Activated naive CD4-positive, alpha-beta T cell treated with anti-CD3 and anti-CD28 coated beads for 36 hours (primary cell): ENCODE measurements around the gene STARD5. TPM values are rescaled to one million over a fixed set of nuclear protein-coding genes. Genes with fewer than 3 reads are reported as not detected.
"Not testable (repeated sequence)": the region's sequence is repeated elsewhere in the genome, so short reads cannot be mapped to it uniquely, and the experiment has no call there.

ENCODE experiments used
- CTCF ChIA-PET: fragments of 350-600 bp; sonication (Branson Sonifier 250); formaldehyde crosslinking; loops from one replicate; lab custom pipeline; 2021; ENCODE audit warnings: antibody characterized with exemption; lab: Charles Lee
- DNase-seq: peaks from one replicate; pipeline ENCODE4 v3.0.0-alpha.2; 2020
- H3K27ac Mint-ChIP-seq: one replicate; pipeline ENCODE4 v1.8.0; 2021; ENCODE audit warnings: mild to moderate bottlenecking, mixed read lengths
- H3K27me3 Mint-ChIP-seq: one replicate; pipeline ENCODE4 v1.8.0; 2021; ENCODE audit warnings: low read depth, mixed read lengths
- H3K36me3 Mint-ChIP-seq: one replicate; pipeline ENCODE4 v1.8.0; 2021; ENCODE audit warnings: low read depth, mixed read lengths
- H3K4me1 Mint-ChIP-seq: one replicate; pipeline ENCODE4 v1.8.0; 2021; ENCODE audit warnings: low read depth, mixed read lengths
- H3K4me3 Mint-ChIP-seq: one replicate; pipeline ENCODE4 v1.8.0; 2021; ENCODE audit warnings: mild to moderate bottlenecking, moderate library complexity, mixed read lengths
- H3K9me3 Mint-ChIP-seq: one replicate; pipeline ENCODE4 v1.8.0; 2021; ENCODE audit warnings: mixed read lengths
- intact Hi-C: fragments of 100-400 bp; cut with micrococcal nuclease; formaldehyde crosslinking; loops from one replicate; pipeline ENCODE4 v1.15.1; 2023
- total RNA-seq, 2 experiments: library from RNA; stranded (reverse); gene quantifications; one replicate each; pipeline ENCODE4 v1.2.3, GENCODE V29; 2021

The STARD5 gene
- total RNA-seq, 2 experiments from 2014 or later = 10.1 to 11.7 TPM

DNA sequence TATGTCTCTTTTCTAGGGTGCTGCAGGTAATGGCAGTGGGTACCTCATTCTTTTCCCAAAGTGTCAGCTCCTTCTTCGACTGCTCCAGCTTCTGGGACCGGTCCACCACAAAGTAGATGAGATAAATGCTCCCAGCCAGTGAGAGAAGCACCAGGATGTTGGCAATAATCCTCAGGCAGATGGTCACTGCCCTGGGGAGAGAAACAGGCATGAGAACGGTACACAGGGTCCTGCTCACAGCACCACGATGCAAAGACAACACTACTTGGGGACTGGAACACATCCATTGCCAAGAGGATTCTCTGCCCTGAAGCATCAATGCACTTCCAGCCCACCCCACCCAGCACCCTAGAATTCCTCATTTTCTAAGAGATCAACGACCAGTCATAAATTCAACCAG lies 27.7 kb upstream of the STARD5 start:
- no peak for DNase-seq
- H3K36me3 Mint-ChIP-seq = no peaks in the 10 kb centered on the region
- CTCF ChIA-PET = interaction anchor here (1.5 kb wide), 1 partner anchor 85 kb away, joined by 5 read pairs; no protein-coding TSS in a partner anchor
- H3K9me3 Mint-ChIP-seq = no peaks in the 10 kb centered on the region
- intact Hi-C loops = no loop called here
- H3K4me1 Mint-ChIP-seq = peaks cover 6% of the 10 kb centered on the region
- no peaks in the 10 kb centered on the region for H3K27me3 Mint-ChIP-seq
- H3K27ac Mint-ChIP-seq = no peak overlapping the region
- no peak overlapping the region for H3K4me3 Mint-ChIP-seq

DNA sequence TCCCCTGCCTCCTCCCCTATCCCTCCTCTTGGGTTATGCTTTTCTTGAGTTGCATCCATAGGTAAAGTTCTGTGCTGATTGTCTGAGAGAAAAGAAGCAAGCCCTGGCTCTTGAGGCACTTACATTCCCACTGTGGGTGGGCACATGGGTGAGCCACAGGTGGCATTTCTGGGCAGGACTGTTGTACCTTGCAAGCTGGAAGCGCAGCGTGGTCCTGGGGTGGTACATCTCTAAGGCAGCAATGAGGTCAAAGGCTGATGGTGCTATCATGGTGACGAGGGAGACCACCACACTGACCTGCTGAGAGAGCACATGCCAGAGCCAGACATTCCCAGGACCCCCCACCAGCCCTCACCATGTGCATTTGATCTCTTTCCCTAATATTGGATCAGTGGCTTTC lies 25.3 kb upstream of the STARD5 start:
- Mint-ChIP-seq H3K27ac (no peak overlapping the region), H3K4me1 (peaks cover 10% of the 10 kb centered on the region), H3K27me3 (no peaks in the 10 kb centered on the region), H3K36me3 (no peaks in the 10 kb centered on the region), H3K9me3 (no peaks in the 10 kb centered on the region), H3K4me3 (no peak overlapping the region)
- CTCF ChIA-PET = no interaction called here
- intact Hi-C loops = no loop called here
- DNase-seq = no peak

DNA sequence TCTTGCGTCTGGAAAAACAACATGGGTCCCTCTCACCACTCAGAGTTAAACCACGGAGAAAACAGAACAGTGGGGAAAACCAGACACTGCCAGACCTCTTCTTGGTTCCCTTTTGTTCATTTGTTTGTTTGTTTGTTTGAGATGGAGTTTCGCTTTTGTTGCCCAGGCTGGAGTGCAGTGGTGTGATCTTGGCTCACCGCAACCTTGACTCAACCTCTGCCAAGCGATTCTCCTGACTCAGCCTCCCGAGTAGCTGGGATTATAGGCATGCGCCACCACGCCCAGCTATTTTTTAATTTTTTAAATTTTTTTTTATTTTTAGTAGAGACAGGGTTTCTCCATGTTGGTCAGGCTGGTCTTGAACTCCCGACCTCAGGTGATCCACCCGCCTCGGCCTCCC lies 24.8 kb upstream of the STARD5 start:
- CTCF ChIA-PET, H3K4me1 Mint-ChIP-seq, H3K36me3 Mint-ChIP-seq, H3K27ac Mint-ChIP-seq, H3K9me3 Mint-ChIP-seq, H3K27me3 Mint-ChIP-seq, DNase-seq, intact Hi-C loops, H3K4me3 Mint-ChIP-seq: not testable (repeated sequence)

DNA sequence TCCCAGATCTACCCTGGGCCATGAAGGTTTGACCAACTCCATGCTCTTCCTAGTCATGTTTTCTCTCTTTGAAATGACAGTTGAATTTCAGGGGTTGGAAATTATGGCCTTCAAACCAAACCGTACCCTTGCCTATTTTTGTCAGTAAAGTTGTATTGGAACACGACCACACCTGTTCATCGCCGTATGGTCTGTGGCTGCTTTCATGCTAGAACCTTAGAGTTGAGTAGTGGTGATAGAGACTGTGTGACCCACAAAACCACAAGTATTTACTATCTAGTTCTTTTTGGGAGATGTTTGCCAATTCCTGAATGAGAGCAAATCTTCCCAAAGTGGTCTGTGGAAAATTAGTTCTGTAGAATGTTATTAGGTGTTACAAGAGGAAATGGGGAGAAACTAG lies 24.0 kb upstream of the STARD5 start:
- H3K27ac Mint-ChIP-seq = peak overlapping the region; percentile 11
- no peaks in the 10 kb centered on the region for H3K27me3 Mint-ChIP-seq
- no peaks in the 10 kb centered on the region for H3K9me3 Mint-ChIP-seq
- H3K4me3 Mint-ChIP-seq = no peak overlapping the region
- peaks cover 10% of the 10 kb centered on the region for H3K4me1 Mint-ChIP-seq
- DNase-seq = no peak
- intact Hi-C loops = no loop called here
- CTCF ChIA-PET = no interaction called here
- no peaks in the 10 kb centered on the region for H3K36me3 Mint-ChIP-seq

DNA sequence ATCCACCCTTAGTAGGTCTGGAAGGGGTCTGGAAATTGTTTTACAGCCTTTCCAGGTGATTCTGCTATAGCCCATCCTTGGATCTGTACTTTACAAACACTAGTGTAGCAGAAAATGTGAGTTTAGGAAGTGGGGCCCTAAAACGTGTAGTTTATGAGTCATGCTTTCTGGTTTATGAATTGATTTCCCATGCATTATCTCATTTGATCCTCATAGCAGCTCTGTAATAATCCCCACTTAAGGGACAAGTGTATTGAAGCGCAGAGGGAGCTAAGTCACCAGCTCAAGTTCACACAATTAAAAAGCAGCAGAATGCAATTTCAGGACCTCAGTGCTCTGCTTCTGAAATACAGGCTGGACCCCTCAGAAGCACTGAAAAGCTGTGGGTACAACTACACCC lies 22.7 kb upstream of the STARD5 start:
- Mint-ChIP-seq H3K27me3 (no peaks in the 10 kb centered on the region), H3K36me3 (no peaks in the 10 kb centered on the region), H3K4me3 (no peak overlapping the region), H3K27ac (no peak overlapping the region), H3K9me3 (no peaks in the 10 kb centered on the region), H3K4me1 (peaks cover 10% of the 10 kb centered on the region)
- DNase-seq = no peak
- CTCF ChIA-PET = no interaction called here
- intact Hi-C loops = no loop called here

DNA sequence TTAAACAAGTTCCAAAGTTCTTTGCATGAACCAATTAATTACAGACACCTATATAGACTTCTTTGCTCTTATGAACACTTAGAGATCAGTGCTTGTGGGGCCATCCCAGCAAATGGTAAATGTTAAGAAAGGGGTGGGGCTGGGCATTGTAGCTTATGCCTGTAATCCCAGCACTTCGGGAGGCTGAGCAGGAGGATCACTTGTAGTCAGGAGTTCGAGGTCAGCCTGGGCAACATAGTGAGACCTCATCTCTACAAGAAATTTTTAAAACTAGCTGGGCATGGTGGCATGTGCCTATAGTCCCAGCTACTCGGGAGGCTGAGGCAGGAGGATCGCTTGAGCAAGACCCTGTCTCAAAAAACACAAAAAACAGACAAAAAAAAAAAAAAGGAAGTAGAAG lies 19.4 kb upstream of the STARD5 start:
- H3K4me1 Mint-ChIP-seq = peaks cover 10% of the 10 kb centered on the region
- H3K4me3 Mint-ChIP-seq = no peak overlapping the region
- H3K27me3 Mint-ChIP-seq = no peaks in the 10 kb centered on the region
- no peak for DNase-seq
- no peak overlapping the region for H3K27ac Mint-ChIP-seq
- peaks cover 2% of the 10 kb centered on the region for H3K36me3 Mint-ChIP-seq
- intact Hi-C loops = no loop called here
- H3K9me3 Mint-ChIP-seq = no peaks in the 10 kb centered on the region
- CTCF ChIA-PET = interaction anchor here (1.6 kb wide), 1 partner anchor 8 kb away, joined by 5 read pairs; no protein-coding TSS in a partner anchor

DNA sequence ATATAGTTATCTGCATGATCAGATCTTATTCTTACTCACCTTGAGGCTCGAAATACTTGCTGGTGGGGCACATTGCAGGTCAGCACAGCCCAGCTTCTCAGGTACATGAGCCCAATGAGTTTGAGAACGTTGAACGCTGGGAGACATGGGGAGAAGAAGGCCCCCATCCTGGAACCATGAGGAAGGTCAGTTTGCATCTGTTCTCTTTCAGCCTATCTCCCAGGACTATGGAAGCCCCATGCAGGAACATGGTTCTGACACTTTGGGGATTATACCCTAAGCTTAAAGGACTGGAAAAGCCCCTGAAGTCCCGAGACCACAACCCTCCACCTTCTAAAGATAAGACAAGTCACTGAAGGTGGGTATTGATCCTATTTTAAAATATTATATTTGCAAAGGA lies 17.4 kb upstream of the STARD5 start:
- no peak overlapping the region for H3K27ac Mint-ChIP-seq
- H3K27me3 Mint-ChIP-seq = no peaks in the 10 kb centered on the region
- intact Hi-C loops = no loop called here
- DNase-seq = no peak
- no peaks in the 10 kb centered on the region for H3K9me3 Mint-ChIP-seq
- CTCF ChIA-PET = interaction anchor here (0.8 to 1.3 kb wide), 2 partner anchors 75 to 185 kb away, joined by 3 to 7 read pairs; no protein-coding TSS in a partner anchor
- H3K36me3 Mint-ChIP-seq = peaks cover 2% of the 10 kb centered on the region
- H3K4me1 Mint-ChIP-seq = peaks cover 6% of the 10 kb centered on the region
- H3K4me3 Mint-ChIP-seq = no peak overlapping the region

DNA sequence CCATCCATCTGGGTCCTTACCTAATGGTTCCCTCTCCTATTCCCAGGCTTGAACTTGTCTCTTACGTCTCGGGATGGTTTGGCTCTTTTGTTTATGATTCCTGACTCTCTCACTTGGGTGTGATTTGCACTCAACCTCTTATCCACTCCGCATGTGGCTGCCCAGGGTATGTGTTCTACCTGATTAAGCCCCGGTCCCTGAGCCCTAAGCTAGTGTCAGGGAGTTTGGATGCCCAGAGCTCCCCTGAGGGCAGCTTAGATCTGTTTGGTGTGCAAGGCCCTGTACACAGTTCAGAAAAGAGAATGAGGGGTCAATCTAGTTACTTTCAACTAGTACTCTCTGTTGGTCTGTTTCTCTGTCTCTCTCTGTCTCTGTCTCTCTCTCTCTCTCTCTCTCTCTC lies 15.9 kb upstream of the STARD5 start:
- no peak overlapping the region for H3K27ac Mint-ChIP-seq
- peaks cover 4% of the 10 kb centered on the region for H3K4me1 Mint-ChIP-seq
- H3K4me3 Mint-ChIP-seq = no peak overlapping the region
- CTCF ChIA-PET = interaction anchor here (6.3 kb wide), 1 partner anchor 65 kb away, joined by 65 read pairs; no protein-coding TSS in a partner anchor
- H3K9me3 Mint-ChIP-seq = no peaks in the 10 kb centered on the region
- H3K27me3 Mint-ChIP-seq = no peaks in the 10 kb centered on the region
- H3K36me3 Mint-ChIP-seq = peaks cover 2% of the 10 kb centered on the region
- intact Hi-C loops = loop anchor here (5.0 kb wide), 1 partner anchor 233 kb away; no protein-coding TSS in a partner anchor
- DNase-seq = no peak

DNA sequence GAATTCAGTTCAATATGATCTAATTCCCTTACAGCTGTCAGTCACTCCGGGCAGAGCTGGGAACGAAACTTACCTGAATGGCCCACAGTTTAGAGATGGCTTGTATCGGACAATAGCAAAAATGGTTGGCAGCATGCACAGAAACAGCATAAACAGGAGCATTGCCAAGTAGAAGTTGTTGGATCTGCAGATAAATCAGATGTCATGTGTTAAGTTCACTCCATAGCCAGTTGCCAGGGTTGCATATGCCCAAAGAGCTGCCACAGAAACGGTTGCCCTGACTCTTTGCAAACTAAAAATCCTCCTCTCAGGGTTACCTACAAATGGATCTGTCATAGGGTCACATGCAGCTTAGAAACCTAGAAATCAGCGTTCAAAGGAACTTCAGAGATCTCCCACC lies 15.4 kb upstream of the STARD5 start:
- Mint-ChIP-seq H3K27me3 (no peaks in the 10 kb centered on the region), H3K36me3 (peaks cover 2% of the 10 kb centered on the region), H3K27ac (no peak overlapping the region), H3K9me3 (no peaks in the 10 kb centered on the region), H3K4me1 (peaks cover 4% of the 10 kb centered on the region), H3K4me3 (no peak overlapping the region)
- intact Hi-C loops = loop anchor here (5.0 kb wide), 1 partner anchor 232 kb away; no protein-coding TSS in a partner anchor
- CTCF ChIA-PET = interaction anchor here (5.4 to 6.3 kb wide), 2 partner anchors 65 to 73 kb away, joined by 29 to 65 read pairs; no protein-coding TSS in a partner anchor
- DNase-seq = no peak

DNA sequence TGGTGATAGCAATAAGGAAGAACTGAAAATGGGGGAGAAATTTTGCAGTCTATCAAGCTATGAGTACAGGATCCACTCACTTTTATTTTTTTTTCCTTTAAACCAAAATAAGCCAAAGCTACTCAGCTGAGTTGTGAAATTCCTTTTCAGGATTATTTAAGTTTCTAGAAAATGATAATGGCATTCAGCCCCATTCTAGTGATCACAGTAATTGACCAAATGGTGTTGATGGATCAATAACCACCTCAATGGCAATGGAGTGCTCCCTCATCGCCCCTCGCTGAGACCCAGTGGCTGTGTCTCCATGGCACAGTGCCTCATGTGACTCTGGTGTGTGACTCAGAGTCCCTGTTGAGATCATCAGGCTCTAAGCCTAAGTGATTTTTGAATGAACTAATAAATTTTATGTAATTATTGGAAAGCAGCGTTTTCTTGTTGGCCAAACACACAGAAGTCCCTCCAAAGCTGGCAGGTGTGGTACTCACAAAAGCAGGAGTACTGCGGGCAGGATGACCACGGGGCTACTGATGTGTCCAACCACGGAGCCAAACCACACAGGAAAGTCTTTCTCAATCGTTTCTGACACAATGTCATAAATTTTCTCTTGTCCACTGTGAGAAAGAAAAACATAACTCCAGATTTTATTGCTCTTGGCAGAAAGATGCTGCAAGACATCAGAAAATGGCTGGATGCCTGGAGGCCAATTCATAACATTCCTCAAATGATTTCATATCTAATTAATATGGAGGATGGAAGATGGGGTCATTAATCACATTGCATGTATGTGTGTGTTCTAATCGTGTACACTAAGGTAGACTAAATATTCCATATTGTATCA lies 14.4 kb upstream of the STARD5 start:
- no peak overlapping the region for H3K4me3 Mint-ChIP-seq
- no peak overlapping the region for H3K27ac Mint-ChIP-seq
- intact Hi-C loops = loop anchor here (5.0 kb wide), 1 partner anchor 231 kb away; no protein-coding TSS in a partner anchor
- H3K4me1 Mint-ChIP-seq = peaks cover 7% of the 10 kb centered on the region
- CTCF ChIA-PET = interaction anchor here (0.6 to 6.3 kb wide), 6 partner anchors 11 to 241 kb away, joined by 3 to 65 read pairs (median 9); no protein-coding TSS in a partner anchor
- DNase-seq = no peak
- peaks cover 2% of the 10 kb centered on the region for H3K36me3 Mint-ChIP-seq
- no peaks in the 10 kb centered on the region for H3K9me3 Mint-ChIP-seq
- H3K27me3 Mint-ChIP-seq = no peaks in the 10 kb centered on the region

DNA sequence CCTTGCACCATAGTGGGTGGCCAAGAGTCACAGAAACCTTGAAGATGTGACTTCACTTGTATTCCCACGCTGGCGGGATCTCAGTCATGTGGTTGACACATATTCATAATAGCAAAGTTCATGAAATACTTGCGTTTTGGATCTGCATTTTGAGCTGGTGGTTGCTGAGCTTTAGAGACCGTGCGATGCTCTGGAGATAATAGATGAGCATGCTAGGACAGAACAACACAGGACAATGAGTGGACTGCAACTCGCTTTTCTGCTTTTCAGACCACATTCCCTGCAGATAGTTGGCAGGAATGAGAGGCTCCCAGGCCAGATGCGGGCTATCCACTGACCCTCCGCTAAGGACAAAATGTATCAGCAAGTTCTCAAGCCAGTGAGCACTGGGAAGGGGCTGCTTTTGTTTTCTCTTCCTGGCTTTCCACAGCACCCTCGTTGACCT lies 13.8 kb upstream of the STARD5 start:
- CTCF ChIA-PET = interaction anchor here (0.8 to 6.3 kb wide), 5 partner anchors 10 to 72 kb away, joined by 3 to 65 read pairs (median 14); no protein-coding TSS in a partner anchor
- no peaks in the 10 kb centered on the region for H3K9me3 Mint-ChIP-seq
- peaks cover 2% of the 10 kb centered on the region for H3K36me3 Mint-ChIP-seq
- no peak for DNase-seq
- peaks cover 12% of the 10 kb centered on the region for H3K4me1 Mint-ChIP-seq
- intact Hi-C loops = loop anchor here (5.0 kb wide), 1 partner anchor 230 kb away; no protein-coding TSS in a partner anchor
- H3K4me3 Mint-ChIP-seq = no peak overlapping the region
- H3K27me3 Mint-ChIP-seq = no peaks in the 10 kb centered on the region
- H3K27ac Mint-ChIP-seq = no peak overlapping the region

DNA sequence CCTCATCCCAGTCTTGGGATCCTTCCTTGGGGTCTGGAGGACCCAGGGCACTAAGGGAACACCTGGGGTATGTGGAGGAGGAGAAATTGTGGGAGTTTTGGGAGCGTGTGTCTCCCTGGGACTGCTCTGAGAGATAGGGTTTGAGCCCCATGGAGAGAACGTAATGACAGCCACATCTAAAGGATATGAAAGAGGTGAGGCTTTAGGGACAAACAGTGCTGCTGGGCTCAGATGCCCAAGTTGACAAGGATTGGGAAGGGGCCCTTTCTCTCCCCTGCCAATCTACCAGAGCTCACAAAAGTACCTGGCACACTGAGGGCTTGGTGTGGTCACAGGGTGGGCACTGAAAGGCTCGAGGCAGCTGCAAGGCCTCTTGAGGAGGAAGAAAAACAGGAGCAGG lies 13.3 kb upstream of the STARD5 start:
- Mint-ChIP-seq H3K9me3 (no peaks in the 10 kb centered on the region), H3K4me1 (peaks cover 12% of the 10 kb centered on the region), H3K27ac (no peak overlapping the region), H3K27me3 (no peaks in the 10 kb centered on the region), H3K4me3 (no peak overlapping the region), H3K36me3 (peaks cover 2% of the 10 kb centered on the region)
- intact Hi-C loops = loop anchor here (5.0 kb wide), 1 partner anchor 230 kb away; no protein-coding TSS in a partner anchor
- DNase-seq = no peak
- CTCF ChIA-PET = interaction anchor here (0.5 to 6.3 kb wide), 9 partner anchors 10 to 115 kb away, joined by 3 to 65 read pairs (median 4); no protein-coding TSS in a partner anchor
